Activated T-cell treated with anti-CD3 and anti-CD28 coated beads for 4 hours (primary cell): ENCODE data around the gene SYNE3.

Source experiments
- DNase-seq: peaks from one replicate; pipeline ENCODE4 v3.0.0-alpha.2; 2020

Gene SYNE3

GRCh38 chr14:95487669-95488084, 28.8 kb downstream of the SYNE3 start:
- no peak for DNase-seq

- no peak for DNase-seq
These were observed 29.4 kb downstream of the SYNE3 start for GRCh38 chr14:95486875-95487668.

GRCh38 chr14:95485222-95485819, 31.1 kb downstream of the SYNE3 start:
- DNase-seq: no peak

- no peak for DNase-seq
These were observed 32.2 kb downstream of the SYNE3 start for GRCh38 chr14:95484296-95484695.

GRCh38 chr14:95483309-95484165, 32.9 kb downstream of the SYNE3 start:
- no peak for DNase-seq

- DNase-seq: no peak
These were observed 33.7 kb downstream of the SYNE3 start for GRCh38 chr14:95482627-95483308.

GRCh38 chr14:95481391-95482022, 34.9 kb downstream of the SYNE3 start:
- DNase-seq: no peak

GRCh38 chr14:95480887-95481226, 35.6 kb downstream of the SYNE3 start:
- DNase-seq: no peak

GRCh38 chr14:95480109-95480886, 36.2 kb downstream of the SYNE3 start:
- no peak for DNase-seq

GRCh38 chr14:95479494-95479893, 37.0 kb downstream of the SYNE3 start:
- DNase-seq: no peak

GRCh38 chr14:95478818-95479217, 37.6 kb downstream of the SYNE3 start:
- DNase-seq: no peak

GRCh38 chr14:95478309-95478708, 38.1 kb downstream of the SYNE3 start:
- DNase-seq: no peak

- no peak for DNase-seq
These were observed 38.8 kb downstream of the SYNE3 start for GRCh38 chr14:95477411-95478269.

GRCh38 chr14:95476747-95477146, 39.7 kb downstream of the SYNE3 start:
- DNase-seq: no peak

GRCh38 chr14:95475540-95476240, 40.8 kb downstream of the SYNE3 start:
- no peak for DNase-seq

- no peak for DNase-seq
These were observed 41.5 kb downstream of the SYNE3 start for GRCh38 chr14:95474941-95475340.

GRCh38 chr14:95474486-95474885, 42.0 kb downstream of the SYNE3 start:
- no peak for DNase-seq

GRCh38 chr14:95472819-95473251, 43.6 kb downstream of the SYNE3 start:
- DNase-seq: no peak

GRCh38 chr14:95471476-95471875, 45.0 kb downstream of the SYNE3 start:
- DNase-seq: no peak

- DNase-seq: no peak
These were observed 45.4 kb downstream of the SYNE3 start for GRCh38 chr14:95471016-95471415.
